ENCODE data around the gene MSMB.
"Not testable (repeated sequence)": the region's sequence is repeated elsewhere in the genome, so short reads cannot be mapped to it uniquely, and the experiment has no call there.

MSMB gene

GRCh38 chr10:46091080-46091827 is 45.2 kb upstream of the MSMB start:
- H3K9me3 Mint-ChIP-seq, result no peaks in the 10 kb centered on the region
- no peaks in the 10 kb centered on the region for H3K27me3 Mint-ChIP-seq (ENCODE audit: low read depth, poor library complexity)
- no peak for TF ChIP-seq CTCF (IDR thresholded peaks at IDR 0.05)
- no peaks in the 10 kb centered on the region for H3K36me3 Mint-ChIP-seq (ENCODE audit: low read depth)
- no peak overlapping the region for H3K27ac Mint-ChIP-seq
- no peak overlapping the region for H3K4me3 Mint-ChIP-seq
- H3K4me1 Mint-ChIP-seq, result peaks cover 11% of the 10 kb centered on the region
- no peak for DNase-seq

DNA sequence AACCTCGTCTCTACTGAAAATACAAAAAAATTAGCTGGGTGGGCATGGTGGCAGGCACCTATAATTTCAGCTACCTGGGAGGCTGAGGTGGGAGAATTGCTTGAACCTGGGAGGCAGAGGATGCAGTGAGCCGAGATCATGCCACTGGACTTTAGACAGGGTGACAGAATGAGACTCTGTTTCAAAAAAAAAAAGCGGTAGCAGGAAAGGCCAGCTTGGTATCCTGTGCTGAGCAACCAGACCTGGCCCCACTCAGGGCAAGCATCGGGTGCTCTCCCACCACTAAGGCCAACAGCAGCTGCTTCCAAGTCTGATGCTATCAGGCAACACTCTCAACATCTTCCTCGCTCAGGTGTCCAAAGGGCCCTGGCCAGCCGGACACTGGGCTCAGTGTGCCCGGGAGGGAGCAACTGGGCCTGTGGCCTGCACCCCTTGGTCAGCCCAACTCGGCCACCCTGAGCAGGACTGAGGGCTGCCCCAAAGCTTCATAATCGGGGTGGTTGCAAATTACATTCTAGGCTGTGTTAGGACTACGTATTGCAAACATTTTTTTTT is 44.3 kb upstream of the MSMB start:
- no peaks in the 10 kb centered on the region for H3K9me3 Mint-ChIP-seq
- no peaks in the 10 kb centered on the region for H3K36me3 Mint-ChIP-seq (ENCODE audit: low read depth)
- peaks cover 10% of the 10 kb centered on the region for H3K4me1 Mint-ChIP-seq
- no peak overlapping the region for H3K27ac Mint-ChIP-seq
- TF ChIP-seq CTCF (IDR thresholded peaks at IDR 0.05), result no peak
- no peak overlapping the region for H3K4me3 Mint-ChIP-seq
- DNase-seq, result no peak
- H3K27me3 Mint-ChIP-seq (ENCODE audit: low read depth, poor library complexity), result no peaks in the 10 kb centered on the region

DNA sequence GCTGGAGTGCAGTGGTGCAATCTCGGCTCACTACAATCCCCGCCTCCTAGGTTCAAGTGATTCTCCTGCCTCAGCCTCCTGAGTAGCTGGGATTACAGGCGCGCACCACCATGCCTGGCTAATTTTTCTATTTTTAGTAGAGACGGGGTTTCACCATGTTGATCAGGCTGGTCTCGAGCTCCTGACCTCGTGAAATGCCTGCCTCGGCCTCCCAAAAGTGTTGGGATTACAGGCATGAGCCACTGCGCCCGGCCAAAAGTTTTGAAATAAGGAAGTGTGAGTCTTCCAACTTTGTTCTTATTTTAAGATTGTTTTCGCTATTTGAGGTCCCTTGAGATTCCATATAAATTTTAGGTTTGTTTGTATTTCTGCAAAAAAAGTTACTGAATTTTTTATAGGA is 41.3 kb upstream of the MSMB start:
- not testable (repeated sequence) for H3K36me3 Mint-ChIP-seq (ENCODE audit: low read depth); DNase-seq; H3K27me3 Mint-ChIP-seq (ENCODE audit: low read depth, poor library complexity); H3K4me1 Mint-ChIP-seq; H3K4me3 Mint-ChIP-seq; H3K27ac Mint-ChIP-seq; H3K9me3 Mint-ChIP-seq

- Mint-ChIP-seq H3K9me3 (peaks cover 15% of the 10 kb centered on the region), H3K4me3 (no peak overlapping the region), H3K36me3 (ENCODE audit: low read depth) (no peaks in the 10 kb centered on the region), H3K4me1 (peaks cover 5% of the 10 kb centered on the region), H3K27ac (no peak overlapping the region), H3K27me3 (ENCODE audit: low read depth, poor library complexity) (no peaks in the 10 kb centered on the region)
- no peak for TF ChIP-seq CTCF (IDR thresholded peaks at IDR 0.05)
- DNase-seq, result no peak
Observed at GRCh38 chr10:46084321-46085165, 38.5 kb upstream of the MSMB start.

DNA sequence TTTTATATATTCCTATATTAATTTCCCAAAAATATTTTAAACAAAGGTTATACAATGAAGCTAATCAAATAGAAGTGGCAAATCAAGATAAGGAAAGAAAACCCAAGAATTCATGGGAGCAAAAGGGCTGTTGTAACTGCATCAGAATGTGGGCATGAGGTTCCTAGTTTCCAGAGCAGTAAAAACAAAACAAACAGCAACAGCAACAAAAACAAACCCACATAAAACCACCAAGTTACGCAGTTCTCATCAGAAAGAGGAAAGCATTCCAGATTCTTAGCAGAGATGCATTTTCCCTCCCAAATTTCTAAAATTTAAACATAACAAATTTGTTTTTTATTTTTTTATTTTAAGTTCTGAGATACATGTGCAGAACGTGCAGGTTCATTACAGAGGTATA is 34.8 kb upstream of the MSMB start:
- H3K36me3 Mint-ChIP-seq (ENCODE audit: low read depth), result no peaks in the 10 kb centered on the region
- H3K9me3 Mint-ChIP-seq, result peaks cover 15% of the 10 kb centered on the region
- DNase-seq, result no peak
- H3K27ac Mint-ChIP-seq, result no peak overlapping the region
- no peak for TF ChIP-seq CTCF (IDR thresholded peaks at IDR 0.05)
- peaks cover 6% of the 10 kb centered on the region for H3K27me3 Mint-ChIP-seq (ENCODE audit: low read depth, poor library complexity)
- no peak overlapping the region for H3K4me3 Mint-ChIP-seq
- peaks cover 13% of the 10 kb centered on the region for H3K4me1 Mint-ChIP-seq

DNA sequence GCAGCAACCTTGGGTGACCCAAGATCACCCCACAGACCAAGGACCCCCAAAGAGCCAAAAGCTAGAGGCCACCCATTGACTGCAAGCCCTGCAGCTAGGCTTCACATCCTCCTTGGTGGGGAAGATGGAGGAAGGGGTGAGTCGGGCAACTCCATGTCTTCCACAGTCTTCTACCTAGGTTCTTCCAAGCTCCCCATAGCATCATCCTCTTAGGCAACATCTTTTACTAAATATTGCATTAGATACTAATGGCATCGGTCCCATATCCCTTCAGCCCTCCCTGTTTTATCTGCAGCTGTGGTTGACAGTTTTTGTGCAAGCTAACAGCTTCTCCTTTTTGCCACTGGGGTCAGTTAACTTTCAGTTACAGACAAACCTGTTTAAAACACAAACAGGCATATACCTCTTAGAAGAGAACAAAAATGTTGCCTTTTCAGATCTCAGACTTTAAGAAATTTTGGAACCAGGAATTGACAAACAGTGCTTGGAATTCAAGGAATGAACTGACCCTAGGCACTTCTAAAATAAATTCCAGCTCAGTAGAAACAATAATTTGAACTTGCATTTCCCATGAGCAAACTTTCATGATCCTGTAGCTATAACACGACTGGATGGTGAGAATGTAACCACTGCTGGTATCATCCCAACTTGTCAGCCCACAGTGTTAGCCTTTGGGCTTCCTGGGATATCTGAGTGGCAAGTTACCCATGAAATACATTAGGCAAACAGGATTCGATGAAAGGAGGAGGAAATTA is 33.9 kb upstream of the MSMB start:
- no peaks in the 10 kb centered on the region for H3K36me3 Mint-ChIP-seq (ENCODE audit: low read depth)
- peaks cover 13% of the 10 kb centered on the region for H3K4me1 Mint-ChIP-seq
- H3K27me3 Mint-ChIP-seq (ENCODE audit: low read depth, poor library complexity), result peaks cover 6% of the 10 kb centered on the region
- no peak overlapping the region for H3K27ac Mint-ChIP-seq
- TF ChIP-seq CTCF (IDR thresholded peaks at IDR 0.05), result no peak
- peaks cover 15% of the 10 kb centered on the region for H3K9me3 Mint-ChIP-seq
- no peak overlapping the region for H3K4me3 Mint-ChIP-seq
- DNase-seq, result no peak
